Measurements from ENCODE around the gene SLC5A10.
"Not testable (repeated sequence)": the region's sequence is repeated elsewhere in the genome, so short reads cannot be mapped to it uniquely, and the experiment has no call there.

Gene SLC5A10

GRCh38 chr17:18951941-18952842 lies at the start of gene SLC5A10:
SLC5A10 (plus strand) TSS chr17:18952165; CDS start chr17:18952206, 41 bp downstream.
- DNase-seq (ENCODE audit: low read depth in 2 of 2) = no peak

- DNase-seq (ENCODE audit: low read depth in 2 of 2) = no peak
Measured at GRCh38 chr17:18904482-18904881, 47.5 kb upstream of the SLC5A10 start.

DNA sequence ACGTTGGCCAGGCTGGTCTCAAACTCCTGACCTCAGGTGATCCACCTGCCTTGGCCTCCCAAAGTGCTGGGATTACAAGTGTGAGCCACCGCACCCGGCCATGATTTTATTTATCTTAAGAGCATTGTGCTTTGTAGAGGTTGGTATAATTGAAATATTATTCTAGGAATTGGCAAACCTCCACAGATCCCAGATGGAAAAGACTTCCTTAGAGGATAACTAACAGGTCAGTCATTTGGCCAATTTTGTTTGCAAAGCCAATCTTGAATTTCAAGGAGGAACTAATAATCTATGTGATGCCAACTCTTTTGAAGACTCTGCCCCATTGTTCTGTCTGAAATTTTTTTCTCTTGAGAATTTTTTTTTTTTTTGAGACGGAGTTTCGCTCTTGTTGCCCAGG lies 46.7 kb upstream of the SLC5A10 start:
- no peak for DNase-seq (ENCODE audit: low read depth in 2 of 2)

DNA sequence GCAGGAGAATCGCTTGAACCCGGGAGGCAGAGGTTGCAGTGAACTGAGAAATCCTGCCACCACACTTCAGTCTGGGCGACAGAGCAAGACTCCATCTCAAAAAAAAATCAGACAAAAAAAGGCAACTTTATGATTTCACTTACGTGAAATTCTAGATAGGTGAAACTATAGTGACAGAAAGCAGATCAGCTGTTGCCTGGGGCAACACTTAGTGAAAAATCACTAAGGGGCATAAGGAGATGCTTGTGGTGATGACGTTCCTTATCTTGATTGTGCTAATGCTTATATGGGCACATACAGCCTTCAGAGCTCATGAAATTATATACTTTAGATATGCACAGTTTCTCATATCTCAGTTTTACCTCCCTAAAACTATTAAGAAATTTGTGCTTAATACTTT lies 41.6 kb upstream of the SLC5A10 start:
- no peak for DNase-seq (ENCODE audit: low read depth in 2 of 2)

- DNase-seq (ENCODE audit: low read depth in 2 of 2) = no peak
Measured at GRCh38 chr17:18910881-18911280, 41.1 kb upstream of the SLC5A10 start.

GRCh38 chr17:18916816-18917500 lies 35.0 kb upstream of the SLC5A10 start:
- no peak for DNase-seq (ENCODE audit: low read depth in 2 of 2)

DNA sequence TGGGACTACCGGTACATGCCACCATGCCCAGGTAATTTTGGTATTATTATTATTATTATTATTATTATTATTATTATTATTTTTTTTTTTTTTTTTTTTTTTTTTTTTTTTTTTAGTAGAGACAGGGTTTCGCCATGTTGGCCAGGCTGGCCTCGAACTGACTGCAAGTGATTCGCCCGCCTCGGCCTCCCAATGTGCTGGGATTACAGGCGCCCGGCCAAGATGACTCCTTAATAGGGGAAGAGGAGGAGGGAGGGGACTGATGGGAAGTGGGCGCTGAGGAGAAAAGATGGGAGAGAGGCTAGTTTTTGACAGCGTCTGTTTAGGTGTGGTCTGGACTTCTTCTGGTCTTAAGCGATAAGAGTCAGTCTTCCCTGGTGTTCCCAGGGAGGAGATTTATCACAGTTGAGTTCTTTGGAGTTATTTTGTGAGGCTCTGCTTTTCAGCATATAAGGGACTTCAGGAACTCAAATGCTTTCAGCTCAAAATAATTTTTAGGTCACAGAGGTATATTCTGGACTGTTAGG lies 34.4 kb upstream of the SLC5A10 start:
- DNase-seq (ENCODE audit: low read depth in 2 of 2) = no peak

GRCh38 chr17:18919963-18920362 lies 32.0 kb upstream of the SLC5A10 start:
- DNase-seq (ENCODE audit: low read depth in 2 of 2) = no peak

DNA sequence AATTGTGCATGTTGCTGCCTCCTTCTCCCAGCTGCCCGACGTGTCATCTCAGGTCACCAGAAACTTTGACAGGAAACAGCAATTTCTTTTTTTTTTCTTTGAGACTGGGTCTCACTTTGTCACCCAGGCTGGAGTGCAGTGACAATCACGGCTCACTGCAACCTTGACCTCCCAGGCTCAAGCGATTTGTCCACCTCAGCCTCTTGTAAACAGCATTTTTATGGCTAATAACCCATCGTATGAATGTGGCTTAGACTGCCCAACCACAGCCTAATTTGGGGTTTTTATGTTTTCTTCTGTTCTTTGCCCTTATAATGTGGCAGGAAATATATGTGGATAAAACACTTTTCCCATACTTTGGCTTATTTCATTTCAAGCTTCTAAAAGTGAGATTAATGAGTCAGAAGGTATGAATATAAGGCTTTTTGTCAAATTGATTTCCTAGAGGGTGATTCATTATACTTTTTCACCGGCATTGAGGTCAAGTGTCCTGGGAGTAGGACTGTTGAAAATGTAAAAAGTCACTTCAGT lies 31.0 kb upstream of the SLC5A10 start:
- no peak for DNase-seq (ENCODE audit: low read depth in 2 of 2)

DNA sequence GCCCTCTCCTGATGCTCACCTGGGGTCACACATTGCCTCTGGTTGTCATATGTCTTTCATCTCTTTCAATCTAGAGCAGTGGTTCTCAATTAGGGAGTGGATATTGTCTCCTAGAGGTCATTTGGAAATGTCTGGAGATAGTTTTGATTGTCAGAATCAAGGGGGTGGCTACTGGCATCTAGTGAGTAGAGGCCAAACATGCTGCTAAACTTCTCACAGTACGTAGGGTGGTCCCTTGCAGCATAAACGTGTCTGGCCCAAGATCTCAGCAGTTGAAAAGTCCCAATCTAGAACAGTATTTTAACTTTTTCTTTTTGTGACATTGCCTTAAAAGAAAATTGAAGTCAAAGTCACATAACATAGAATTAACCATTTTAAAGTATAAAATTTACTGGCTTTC lies 30.5 kb upstream of the SLC5A10 start:
- DNase-seq (ENCODE audit: low read depth in 2 of 2) = no peak

- no peak for DNase-seq (ENCODE audit: low read depth in 2 of 2)
Measured at GRCh38 chr17:18921912-18922451, 30.0 kb upstream of the SLC5A10 start.

DNA sequence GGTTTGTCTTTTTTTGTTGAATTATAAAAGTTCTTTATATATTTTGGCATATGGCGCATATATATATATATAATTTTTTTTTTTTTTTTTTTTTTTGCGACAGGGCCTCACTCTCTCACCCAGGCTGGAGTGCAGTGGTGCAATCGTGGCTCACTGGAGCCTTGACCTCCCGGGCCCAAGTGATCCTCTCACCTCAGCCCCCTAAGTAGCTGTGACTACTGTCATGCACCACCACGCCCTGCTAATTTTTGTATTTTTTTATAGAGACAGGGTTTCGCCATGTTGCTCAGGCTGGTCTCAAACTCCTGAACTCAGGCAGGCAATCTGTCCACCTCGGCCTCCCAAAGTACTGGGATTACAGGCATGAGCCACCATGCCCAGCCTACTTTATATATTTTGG lies 29.4 kb upstream of the SLC5A10 start:
- DNase-seq (ENCODE audit: low read depth in 2 of 2) = not testable (repeated sequence)

- DNase-seq (ENCODE audit: low read depth in 2 of 2) = no peak
Measured at GRCh38 chr17:18925187-18925586, 26.8 kb upstream of the SLC5A10 start.

DNA sequence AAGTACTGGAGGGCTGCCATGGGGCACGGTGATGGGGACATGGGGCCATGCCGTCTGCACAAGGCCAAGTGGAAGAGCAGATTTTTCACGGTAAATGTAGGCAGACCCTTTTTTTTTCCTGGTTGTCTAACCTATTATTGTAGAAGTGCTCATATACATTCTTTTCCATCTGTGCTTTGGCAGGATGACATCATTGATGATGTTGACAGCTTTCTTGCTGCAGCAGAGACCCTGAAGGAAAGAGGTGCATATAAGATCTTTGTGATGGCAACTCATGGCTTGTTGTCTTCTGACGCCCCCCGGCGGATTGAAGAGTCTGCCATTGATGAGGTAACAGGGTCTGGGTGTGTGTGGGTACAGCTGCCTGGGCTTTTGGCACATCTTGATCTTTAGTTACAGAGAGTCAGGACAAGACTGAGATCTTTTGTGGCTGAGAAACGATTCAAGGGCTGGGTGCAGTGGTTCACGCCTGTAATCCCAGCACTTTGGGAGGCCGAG lies 23.3 kb upstream of the SLC5A10 start:
- DNase-seq (ENCODE audit: low read depth in 2 of 2) = no peak

GRCh38 chr17:18932360-18933055 lies 19.5 kb upstream of the SLC5A10 start:
- no peak for DNase-seq (ENCODE audit: low read depth in 2 of 2)

DNA sequence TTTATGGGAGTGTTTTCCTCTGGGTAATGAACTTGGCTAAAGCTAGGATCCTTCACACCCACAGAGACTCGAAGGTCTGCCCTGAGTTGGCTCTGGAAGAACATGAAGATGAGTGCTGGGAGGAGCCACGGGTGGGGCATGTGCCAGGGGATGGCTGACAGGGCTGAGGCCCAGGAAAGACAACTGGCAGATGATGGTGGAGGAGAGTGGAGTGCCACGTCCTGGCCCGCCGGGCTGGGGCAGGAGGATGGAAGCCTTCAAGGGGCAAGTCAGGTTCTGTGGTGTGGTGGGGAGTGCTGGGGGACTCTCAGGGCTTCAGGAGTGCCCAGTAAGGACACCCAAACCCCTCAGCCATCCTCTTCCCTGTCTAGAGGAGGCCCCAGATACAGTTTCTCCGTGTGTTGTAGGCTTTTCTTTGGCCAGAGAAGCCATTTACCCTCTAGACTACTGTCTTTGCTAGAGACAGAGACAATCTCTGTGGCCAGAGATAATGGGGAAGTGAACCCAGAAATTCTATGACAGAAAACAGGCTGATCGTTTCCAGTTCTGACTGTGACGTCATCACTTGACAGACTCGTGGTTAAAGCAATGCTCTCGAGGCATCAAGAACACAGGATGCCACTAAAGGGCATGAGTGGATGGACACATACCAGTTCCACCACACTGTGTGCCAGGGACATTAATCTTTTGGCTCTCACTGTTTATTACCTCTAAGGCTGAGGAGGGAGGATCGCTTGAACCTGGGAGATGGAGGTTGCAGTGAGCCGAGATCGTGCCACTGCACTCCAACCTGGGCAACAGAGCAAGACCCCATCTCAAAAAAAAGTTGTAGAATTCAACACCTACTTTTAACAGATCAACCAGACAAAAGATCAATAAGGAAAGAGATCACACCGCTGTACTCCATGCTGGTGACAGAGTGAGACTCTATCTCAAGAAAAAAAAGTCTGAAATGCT lies 18.6 kb upstream of the SLC5A10 start:
- DNase-seq (ENCODE audit: low read depth in 2 of 2) = no peak

DNA sequence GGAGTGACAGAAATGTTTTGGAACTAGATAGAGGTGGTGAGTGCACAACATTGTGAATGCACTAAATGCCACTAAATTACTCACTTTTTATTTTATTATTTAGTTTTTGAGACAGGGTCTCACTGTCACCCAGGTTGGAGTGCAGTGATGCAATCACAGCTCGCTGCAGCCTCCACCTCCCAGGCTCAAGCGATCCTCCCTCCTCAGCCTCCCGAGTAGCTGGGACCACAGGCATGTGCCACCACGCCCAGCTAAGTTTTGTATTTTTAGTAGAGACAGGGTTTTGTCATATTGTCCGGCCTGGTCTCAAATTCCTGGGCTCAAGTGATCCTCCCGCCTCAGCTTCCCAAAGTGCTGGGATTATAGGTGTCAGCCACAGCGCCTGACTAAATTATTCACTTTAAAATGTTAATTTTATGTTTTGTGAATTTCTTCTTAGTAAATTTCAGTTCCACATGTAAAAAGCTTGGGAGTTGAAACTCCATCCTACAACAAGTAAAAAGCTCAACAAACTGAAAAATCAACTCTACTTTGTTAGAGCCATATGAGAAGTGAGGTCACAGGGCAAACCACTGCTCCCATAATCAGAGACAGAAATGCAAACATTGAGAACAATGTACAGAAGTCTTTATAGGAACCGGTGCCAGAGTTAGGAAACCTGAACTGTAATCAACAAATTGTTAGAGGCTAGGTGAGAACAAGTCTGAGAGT lies 13.8 kb upstream of the SLC5A10 start:
- DNase-seq (ENCODE audit: low read depth in 2 of 2) = no peak

DNA sequence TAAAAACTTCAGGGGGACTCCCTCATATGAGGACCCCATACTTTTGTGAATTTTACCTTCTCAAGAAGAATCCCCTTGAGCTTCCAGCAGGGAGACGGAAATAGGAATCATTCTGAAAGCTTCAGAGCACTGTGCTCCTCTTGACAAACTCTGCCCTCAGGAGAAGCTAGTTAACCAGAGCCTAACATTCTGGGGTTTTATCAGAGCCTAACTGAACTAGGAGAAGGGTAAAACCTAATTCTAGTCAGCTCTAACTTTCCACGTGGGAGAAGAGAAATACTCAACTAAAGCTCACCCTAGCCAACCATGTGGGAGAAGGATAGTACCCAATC lies 13.3 kb upstream of the SLC5A10 start:
- no peak for DNase-seq (ENCODE audit: low read depth in 2 of 2)

DNA sequence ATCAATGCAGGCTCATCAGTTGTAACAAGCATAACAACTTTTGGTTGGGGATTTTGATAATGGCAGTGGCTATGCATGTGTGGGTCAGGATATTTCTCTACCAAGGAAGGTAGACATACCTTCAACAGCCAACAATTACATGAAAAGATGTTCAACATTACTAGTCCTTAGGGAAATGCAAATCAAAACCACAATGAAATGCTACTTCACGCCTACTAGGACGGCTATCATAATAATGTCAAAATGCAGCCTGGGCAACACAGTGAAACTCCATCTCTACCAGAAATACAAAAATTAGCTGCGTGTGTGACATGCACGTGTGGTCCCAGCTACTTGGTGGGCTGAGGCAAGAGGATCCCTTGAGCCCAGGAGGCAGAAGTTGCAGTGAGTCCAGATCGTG lies 7.3 kb upstream of the SLC5A10 start:
- no peak for DNase-seq (ENCODE audit: low read depth in 2 of 2)

GRCh38 chr17:18946536-18946935 lies 5.4 kb upstream of the SLC5A10 start:
- DNase-seq (ENCODE audit: low read depth in 2 of 2) = no peak

Measured in stimulated activated CD8-positive, alpha-beta memory T cell treated with anti-CD3 and anti-CD28 coated beads, Interleukin-15, amount 100 ng/mL, for 4 hours (primary cell).